ENCODE data around the gene LYSMD4. TPM values are rescaled to one million over a fixed set of nuclear protein-coding genes. Genes with fewer than 3 reads are reported as not detected.
A peak's percentile ranks its signal among the peaks of the same experiment; 100 is the strongest.

Gene LYSMD4
- total RNA-seq, 1 donor from 2014 or later: 6.1 TPM

DNA sequence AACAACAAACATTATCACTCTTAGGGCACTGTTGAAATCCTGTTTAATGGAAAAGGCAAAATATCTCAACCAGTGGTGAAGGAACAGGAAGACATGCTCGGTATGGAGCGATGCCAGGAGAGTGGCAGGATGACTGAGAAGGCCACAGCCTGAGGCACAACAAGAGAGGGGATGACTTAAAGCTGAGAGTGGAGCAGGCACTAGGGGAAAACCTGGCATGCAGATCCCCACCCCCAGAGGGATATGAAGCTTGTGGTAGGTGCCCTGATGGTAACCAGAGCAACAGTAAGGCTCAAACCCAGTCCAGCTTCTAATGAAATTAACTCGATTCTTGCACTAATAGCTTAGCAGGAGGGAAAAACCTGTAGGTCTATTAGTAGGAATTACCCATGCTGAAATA lies 40.4 kb downstream of the LYSMD4 start:
- Mint-ChIP-seq H3K9me3 (no peaks in the 10 kb centered on the region), H3K4me1 (peaks cover 2% of the 10 kb centered on the region), H3K4me3 (no peak overlapping the region), H3K36me3 (ENCODE audit: low read depth) (peaks cover 88% of the 10 kb centered on the region), H3K27ac (no peak overlapping the region), H3K27me3 (no peaks in the 10 kb centered on the region)
- no peak for ATAC-seq (ENCODE audit: low read depth)
- ChIA-PET POLR2A (interaction anchor here (1.3 kb wide), 1 partner anchor 12 kb away, joined by 4 read pairs; no protein-coding TSS in a partner anchor), CTCF (interaction anchor here (0.8 to 2.3 kb wide), 3 partner anchors 11 to 350 kb away, joined by 3 to 10 read pairs (median 4); no protein-coding TSS in a partner anchor)
- intact Hi-C loops (cut with micrococcal nuclease): no loop called here
- no peak for DNase-seq
- TF ChIP-seq, protein P1, sequence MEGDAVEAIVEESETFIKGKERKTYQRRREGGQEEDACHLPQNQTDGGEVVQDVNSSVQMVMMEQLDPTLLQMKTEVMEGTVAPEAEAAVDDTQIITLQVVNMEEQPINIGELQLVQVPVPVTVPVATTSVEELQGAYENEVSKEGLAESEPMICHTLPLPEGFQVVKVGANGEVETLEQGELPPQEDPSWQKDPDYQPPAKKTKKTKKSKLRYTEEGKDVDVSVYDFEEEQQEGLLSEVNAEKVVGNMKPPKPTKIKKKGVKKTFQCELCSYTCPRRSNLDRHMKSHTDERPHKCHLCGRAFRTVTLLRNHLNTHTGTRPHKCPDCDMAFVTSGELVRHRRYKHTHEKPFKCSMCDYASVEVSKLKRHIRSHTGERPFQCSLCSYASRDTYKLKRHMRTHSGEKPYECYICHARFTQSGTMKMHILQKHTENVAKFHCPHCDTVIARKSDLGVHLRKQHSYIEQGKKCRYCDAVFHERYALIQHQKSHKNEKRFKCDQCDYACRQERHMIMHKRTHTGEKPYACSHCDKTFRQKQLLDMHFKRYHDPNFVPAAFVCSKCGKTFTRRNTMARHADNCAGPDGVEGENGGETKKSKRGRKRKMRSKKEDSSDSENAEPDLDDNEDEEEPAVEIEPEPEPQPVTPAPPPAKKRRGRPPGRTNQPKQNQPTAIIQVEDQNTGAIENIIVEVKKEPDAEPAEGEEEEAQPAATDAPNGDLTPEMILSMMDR (IDR thresholded peaks at IDR 0.05): no peak

DNA sequence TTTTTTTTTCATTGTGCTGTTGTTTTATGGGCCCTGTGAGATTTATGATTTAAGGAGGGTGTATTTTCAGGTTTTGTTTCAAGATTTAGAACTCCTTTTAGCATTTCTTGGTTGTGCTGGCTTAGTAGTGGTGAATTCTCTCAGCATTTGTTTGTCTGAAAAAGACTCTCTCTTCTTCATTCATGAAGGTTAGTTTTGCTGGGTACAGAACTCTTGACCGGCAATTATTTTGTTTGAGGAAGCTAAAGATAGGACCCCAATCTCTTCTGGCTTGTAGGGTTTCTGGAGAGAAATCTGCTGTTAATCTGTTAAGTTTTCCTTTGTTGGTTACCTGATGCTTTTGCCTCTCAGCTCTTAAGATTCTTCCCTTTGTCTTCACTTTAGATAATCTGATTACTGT lies 46.9 kb downstream of the LYSMD4 start:
- intact Hi-C loops (cut with micrococcal nuclease): no loop called here
- CTCF ChIA-PET: no interaction called here
- H3K27me3 Mint-ChIP-seq: no peaks in the 10 kb centered on the region
- POLR2A ChIA-PET: no interaction called here
- peaks cover 84% of the 10 kb centered on the region for H3K36me3 Mint-ChIP-seq (ENCODE audit: low read depth)
- no peak overlapping the region for H3K27ac Mint-ChIP-seq
- TF ChIP-seq, protein P1 (IDR thresholded peaks at IDR 0.05): no peak
- H3K4me3 Mint-ChIP-seq: no peak overlapping the region
- peaks cover 43% of the 10 kb centered on the region for H3K4me1 Mint-ChIP-seq
- DNase-seq: no peak
- peaks cover 13% of the 10 kb centered on the region for H3K9me3 Mint-ChIP-seq
- no peak for ATAC-seq (ENCODE audit: low read depth)

DNA sequence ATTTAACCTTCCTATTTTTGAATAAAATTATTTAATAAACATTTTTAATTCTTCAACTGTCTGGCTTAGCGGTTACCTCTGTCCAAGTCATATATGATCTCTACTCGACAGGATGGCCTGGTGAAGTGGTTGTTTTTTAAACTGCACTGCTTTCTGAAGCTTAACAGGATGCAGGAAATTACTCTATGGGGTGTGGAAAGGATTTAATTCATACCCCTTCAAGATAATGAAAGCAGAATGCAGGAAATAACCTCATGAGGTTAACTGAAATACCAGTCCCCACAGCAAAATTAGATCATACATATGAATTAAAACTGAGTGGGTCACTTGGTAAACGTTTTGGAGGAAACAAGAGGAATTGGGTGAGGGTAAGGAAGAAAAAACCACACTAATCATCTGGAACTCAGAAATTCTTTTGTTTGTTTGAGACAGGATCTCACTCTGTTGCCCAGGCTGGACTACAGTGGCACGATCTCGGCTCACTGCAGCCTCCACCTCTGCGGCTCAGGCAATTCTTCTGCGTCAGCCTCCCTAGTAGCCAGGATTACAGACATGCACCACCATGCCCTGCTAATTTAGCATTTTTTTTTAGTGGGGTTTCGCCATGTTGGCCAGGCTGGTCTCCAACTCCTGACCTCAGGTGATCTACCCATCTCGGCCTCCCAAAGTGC lies 50.1 kb downstream of the LYSMD4 start:
- DNase-seq: no peak
- TF ChIP-seq, protein P1 (IDR thresholded peaks at IDR 0.05): no peak
- Mint-ChIP-seq H3K27me3 (no peaks in the 10 kb centered on the region), H3K4me3 (peak overlapping the region; percentile 3), H3K27ac (peak overlapping the region; percentile 81), H3K9me3 (peaks cover 13% of the 10 kb centered on the region), H3K4me1 (peaks cover 47% of the 10 kb centered on the region), H3K36me3 (ENCODE audit: low read depth) (peaks cover 80% of the 10 kb centered on the region)
- ATAC-seq (ENCODE audit: low read depth): peak; percentile 70
- ChIA-PET POLR2A (interaction anchor here (1.1 to 1.4 kb wide), 3 partner anchors 21 to 181 kb away, joined by 3 read pairs; no protein-coding TSS in a partner anchor), CTCF (interaction anchor here (1.3 to 1.5 kb wide), 2 partner anchors 21 to 339 kb away, joined by 3 to 4 read pairs; no protein-coding TSS in a partner anchor)
- intact Hi-C loops (cut with micrococcal nuclease): loop anchor here (5.0 kb wide), 2 partner anchors 36 to 171 kb away; no protein-coding TSS in a partner anchor

DNA sequence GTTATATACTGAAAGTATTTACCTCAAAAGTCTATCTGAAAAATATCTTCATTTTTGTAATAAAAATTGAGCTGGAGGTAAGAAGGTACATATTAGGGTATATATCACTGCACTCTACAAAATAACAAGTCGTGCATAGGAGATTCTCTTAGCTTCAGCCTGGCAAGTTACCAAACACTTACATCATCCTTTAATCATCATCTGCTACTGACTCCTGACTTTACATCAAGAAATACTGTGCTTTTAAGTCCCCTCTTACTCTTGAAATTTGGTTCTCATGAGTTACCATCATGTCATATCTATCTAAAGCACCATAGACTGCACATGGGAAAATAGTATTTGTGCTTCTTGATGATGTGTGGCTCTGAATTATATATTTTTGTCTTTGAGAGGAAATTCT lies 50.8 kb downstream of the LYSMD4 start:
- ChIA-PET CTCF (interaction anchor here (1.3 to 1.5 kb wide), 2 partner anchors 22 to 338 kb away, joined by 3 to 4 read pairs; no protein-coding TSS in a partner anchor), POLR2A (interaction anchor here (1.1 to 1.4 kb wide), 3 partner anchors 22 to 180 kb away, joined by 3 read pairs; no protein-coding TSS in a partner anchor)
- Mint-ChIP-seq H3K9me3 (peaks cover 13% of the 10 kb centered on the region), H3K4me1 (peaks cover 45% of the 10 kb centered on the region), H3K27me3 (no peaks in the 10 kb centered on the region), H3K27ac (peak overlapping the region; percentile 70), H3K36me3 (ENCODE audit: low read depth) (peaks cover 80% of the 10 kb centered on the region), H3K4me3 (no peak overlapping the region)
- ATAC-seq (ENCODE audit: low read depth) (no peak), DNase-seq (no peak)
- TF ChIP-seq, protein P1 (IDR thresholded peaks at IDR 0.05): no peak
- intact Hi-C loops (cut with micrococcal nuclease): loop anchor here (5.0 kb wide), 2 partner anchors 35 to 170 kb away; no protein-coding TSS in a partner anchor

DNA sequence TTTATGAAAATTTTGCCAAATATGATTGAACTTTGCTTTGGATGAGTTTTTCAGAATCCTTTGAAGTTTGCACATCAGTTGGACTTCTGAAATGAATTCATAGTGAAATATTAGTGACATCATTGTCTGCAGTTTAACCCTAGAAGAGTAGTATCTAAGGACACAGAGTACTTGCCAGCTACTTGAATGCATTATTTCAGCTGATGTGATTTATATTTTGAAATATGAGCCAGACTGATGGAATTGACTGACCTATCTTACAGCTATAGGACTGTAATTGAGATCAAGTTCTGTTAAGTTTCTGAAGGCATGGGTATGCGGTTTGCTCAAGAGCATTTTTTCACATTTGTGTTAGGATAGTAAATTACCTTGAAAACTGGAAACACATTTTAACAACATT lies 51.2 kb downstream of the LYSMD4 start:
- DNase-seq: no peak
- H3K9me3 Mint-ChIP-seq: peaks cover 13% of the 10 kb centered on the region
- H3K4me3 Mint-ChIP-seq: no peak overlapping the region
- ChIA-PET CTCF (interaction anchor here (1.3 to 1.5 kb wide), 2 partner anchors 22 to 338 kb away, joined by 3 to 4 read pairs; no protein-coding TSS in a partner anchor), POLR2A (interaction anchor here (1.1 to 1.4 kb wide), 3 partner anchors 22 to 180 kb away, joined by 3 read pairs; no protein-coding TSS in a partner anchor)
- intact Hi-C loops (cut with micrococcal nuclease): loop anchor here (5.0 kb wide), 2 partner anchors 35 to 170 kb away; no protein-coding TSS in a partner anchor
- H3K4me1 Mint-ChIP-seq: peaks cover 45% of the 10 kb centered on the region
- H3K36me3 Mint-ChIP-seq (ENCODE audit: low read depth): peaks cover 80% of the 10 kb centered on the region
- peak overlapping the region; percentile 70 for H3K27ac Mint-ChIP-seq
- H3K27me3 Mint-ChIP-seq: no peaks in the 10 kb centered on the region
- TF ChIP-seq, protein P1 (IDR thresholded peaks at IDR 0.05): no peak
- ATAC-seq (ENCODE audit: low read depth): no peak

Measured in activated B cell treated with CpG ODN at 0.5 μM for 24 hours (primary cell).